B cell (primary cell): ENCODE measurements around the gene SAP130.

ENCODE experiments used
- EZH2 ChIP-seq: IDR thresholded peaks from 2 replicates; pipeline ENCODE4 v1.6.1; 2012; ENCODE audit warnings: borderline replicate concordance, low read depth, mild to moderate bottlenecking, moderate library complexity, low read length; ENCODE audit not compliant: insufficient read depth, poor library complexity, severe bottlenecking
- TF ChIP-seq, protein P1 (sequence below): fragments of 200-600 bp; IDR thresholded peaks from one replicate; pipeline ENCODE4 v1.8.0; 2022; ENCODE audit warnings: antibody characterized with exemption, mild to moderate bottlenecking

DNA sequence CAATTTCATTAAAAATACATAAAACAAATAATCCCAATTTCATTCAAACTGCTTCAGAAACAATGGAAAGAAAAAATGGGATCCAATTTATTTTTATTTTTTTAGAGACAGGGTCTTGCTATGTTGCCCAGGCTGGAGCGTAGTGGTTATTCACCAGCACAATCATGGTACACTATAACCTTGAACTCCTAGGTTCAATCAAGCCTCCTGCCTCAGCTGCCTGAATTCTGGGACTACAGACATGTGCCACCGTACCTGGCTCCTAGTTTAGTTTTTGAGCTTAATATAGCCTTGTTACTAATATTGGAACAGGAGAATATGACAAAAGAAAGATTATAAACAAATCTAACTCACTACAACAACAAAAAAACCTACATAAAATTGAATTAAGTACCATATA lies 34.2 kb downstream of the SAP130 start:
- TF ChIP-seq, protein P1, sequence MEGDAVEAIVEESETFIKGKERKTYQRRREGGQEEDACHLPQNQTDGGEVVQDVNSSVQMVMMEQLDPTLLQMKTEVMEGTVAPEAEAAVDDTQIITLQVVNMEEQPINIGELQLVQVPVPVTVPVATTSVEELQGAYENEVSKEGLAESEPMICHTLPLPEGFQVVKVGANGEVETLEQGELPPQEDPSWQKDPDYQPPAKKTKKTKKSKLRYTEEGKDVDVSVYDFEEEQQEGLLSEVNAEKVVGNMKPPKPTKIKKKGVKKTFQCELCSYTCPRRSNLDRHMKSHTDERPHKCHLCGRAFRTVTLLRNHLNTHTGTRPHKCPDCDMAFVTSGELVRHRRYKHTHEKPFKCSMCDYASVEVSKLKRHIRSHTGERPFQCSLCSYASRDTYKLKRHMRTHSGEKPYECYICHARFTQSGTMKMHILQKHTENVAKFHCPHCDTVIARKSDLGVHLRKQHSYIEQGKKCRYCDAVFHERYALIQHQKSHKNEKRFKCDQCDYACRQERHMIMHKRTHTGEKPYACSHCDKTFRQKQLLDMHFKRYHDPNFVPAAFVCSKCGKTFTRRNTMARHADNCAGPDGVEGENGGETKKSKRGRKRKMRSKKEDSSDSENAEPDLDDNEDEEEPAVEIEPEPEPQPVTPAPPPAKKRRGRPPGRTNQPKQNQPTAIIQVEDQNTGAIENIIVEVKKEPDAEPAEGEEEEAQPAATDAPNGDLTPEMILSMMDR = no peak
- TF ChIP-seq EZH2 = no peak
